Dermis lymphatic vessel endothelial cell (primary cell): Measurements from ENCODE around the gene F8A3. TPM values are rescaled to one million over a fixed set of nuclear protein-coding genes. Genes with fewer than 3 reads are reported as not detected.

ENCODE experiments used
- total RNA-seq: library from RNA; depleted of rRNA; stranded (reverse); fragments of >200 nt; gene quantifications from 2 replicates; pipeline ENCODE4 v1.2.1, GENCODE V29; 2014

Gene F8A3
- total RNA-seq, result 0.52 and 0.65 TPM in 2 replicates

GRCh38 chrX:155458471-155458870 lies at the start of gene F8A3:
F8A3 (minus strand) TSS chrX:155458620; CDS start chrX:155458600, 20 bp downstream.

Other genes with a start within 250 kb of the F8A3 start
- 48.9 and 57.2 TPM in 2 replicates for gene VBP1, start 242.2 kb downstream of the F8A3 start, total RNA-seq
- gene RAB39B, start 194.1 kb downstream of the F8A3 start, total RNA-seq, result 0.11 and 0.52 TPM in 2 replicates
- 11.3 and 27.2 TPM in 2 replicates for gene CLIC2, start 124.0 kb downstream of the F8A3 start, total RNA-seq
- gene F8A2, start 76.5 kb downstream of the F8A3 start, total RNA-seq, result not detected in 2 replicates
- 1.6 TPM in 2 replicates for gene SPRY3, start 154.0 kb upstream of the F8A3 start, total RNA-seq
- gene TMLHE, start 154.3 kb upstream of the F8A3 start, total RNA-seq, result 7.5 and 8.7 TPM in 2 replicates